DND-41 (cell line): ENCODE results near the gene TRUB2.

Source experiments
- CTCF ChIP-seq: IDR thresholded peaks from 2 replicates; pipeline ENCODE4 v1.5.1; 2012; ENCODE audit warnings: borderline replicate concordance, low read length, moderate library complexity, mild to moderate bottlenecking; ENCODE audit not compliant: poor library complexity, severe bottlenecking; ENCODE audit errors: extremely low read depth
- EZH2 ChIP-seq: IDR thresholded peaks from 3 replicates; pipeline ENCODE4 v1.6.1; 2012; ENCODE audit warnings: borderline replicate concordance, low read depth, mild to moderate bottlenecking, moderate library complexity, low read length, inconsistent platforms; ENCODE audit not compliant: severe bottlenecking

- TF ChIP-seq CTCF (no peak), EZH2 (no peak)
These were observed 7.5 kb downstream of the TRUB2 start for GRCh38 chr9:128314697-128315096.
